ENCODE measurements around the gene LPP.

The LPP gene

DNA sequence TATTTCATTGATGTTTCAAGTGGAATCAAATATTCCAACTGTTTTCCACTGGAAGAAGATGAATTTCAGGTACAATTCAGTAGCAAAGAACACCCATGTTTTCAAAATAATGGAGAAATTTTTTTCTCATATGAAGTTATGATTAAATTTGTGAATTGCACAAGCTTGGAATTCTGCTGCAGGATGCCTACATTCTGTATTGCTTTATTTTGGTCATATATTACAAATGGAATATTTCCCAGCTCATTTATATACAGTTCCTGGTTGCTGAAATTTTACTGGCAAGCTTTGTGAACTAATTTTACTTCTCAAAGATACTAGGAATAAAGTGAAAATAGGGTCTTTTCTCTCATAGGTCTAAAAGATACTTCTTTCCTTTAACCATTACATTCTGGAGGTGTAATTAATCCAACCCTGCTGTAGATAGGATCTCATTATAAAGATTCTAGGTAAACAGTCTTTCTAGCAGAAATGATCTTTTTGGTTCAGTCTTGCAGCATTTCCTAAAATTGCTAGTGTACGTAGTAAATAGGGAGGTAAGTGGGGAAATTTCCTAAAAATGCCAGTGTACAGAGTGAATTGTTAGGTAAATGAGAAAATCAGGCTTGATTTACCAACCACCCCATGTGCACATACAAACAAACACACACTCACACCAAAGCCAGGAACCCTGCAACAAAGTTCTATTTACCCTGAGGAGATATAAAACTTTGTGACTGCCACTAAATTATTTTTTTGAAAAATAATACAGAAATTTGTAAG is 624.3 kb downstream of the LPP start:
- H3K9me3 ChIP-seq (ENCODE audit: control insufficient read depth, insufficient read depth, low read length), result no peaks in the 10 kb centered on the region
- H3K36me3 ChIP-seq (ENCODE audit: control insufficient read depth, low read length), result no peaks in the 10 kb centered on the region
- H3K27ac ChIP-seq (ENCODE audit: low read depth, low read length), result no peak overlapping the region
- H3K4me2 ChIP-seq (ENCODE audit: low read length), result no peak overlapping the region
- no peak for TF ChIP-seq CTCF (IDR thresholded peaks at IDR 0.05; ENCODE audit: low read depth, low read length, poor library complexity, severe bottlenecking)
- TF ChIP-seq EZH2phosphoT487 (IDR thresholded peaks at IDR 0.05; ENCODE audit: borderline replicate concordance, low read length), result no peak
- H3K79me2 ChIP-seq (ENCODE audit: control insufficient read depth, low read length), result no peaks in the 10 kb centered on the region
- no peak overlapping the region for H3K4me3 ChIP-seq (ENCODE audit: low read length)
- H3K9me2 ChIP-seq (replicated peaks; ENCODE audit: control insufficient read depth, low read length), result no peaks in the 10 kb centered on the region
- H3K27me3 ChIP-seq (ENCODE audit: control insufficient read depth, low read length), result no peaks in the 10 kb centered on the region
- no peaks in the 10 kb centered on the region for H4K20me1 ChIP-seq (ENCODE audit: control insufficient read depth, insufficient read depth, low read depth, low read length)
- H3F3A ChIP-seq (ENCODE audit: control insufficient read depth, insufficient read depth), result no peaks in the 10 kb centered on the region
- no peaks in the 10 kb centered on the region for H3K4me1 ChIP-seq (ENCODE audit: control insufficient read depth, low read length)

DNA sequence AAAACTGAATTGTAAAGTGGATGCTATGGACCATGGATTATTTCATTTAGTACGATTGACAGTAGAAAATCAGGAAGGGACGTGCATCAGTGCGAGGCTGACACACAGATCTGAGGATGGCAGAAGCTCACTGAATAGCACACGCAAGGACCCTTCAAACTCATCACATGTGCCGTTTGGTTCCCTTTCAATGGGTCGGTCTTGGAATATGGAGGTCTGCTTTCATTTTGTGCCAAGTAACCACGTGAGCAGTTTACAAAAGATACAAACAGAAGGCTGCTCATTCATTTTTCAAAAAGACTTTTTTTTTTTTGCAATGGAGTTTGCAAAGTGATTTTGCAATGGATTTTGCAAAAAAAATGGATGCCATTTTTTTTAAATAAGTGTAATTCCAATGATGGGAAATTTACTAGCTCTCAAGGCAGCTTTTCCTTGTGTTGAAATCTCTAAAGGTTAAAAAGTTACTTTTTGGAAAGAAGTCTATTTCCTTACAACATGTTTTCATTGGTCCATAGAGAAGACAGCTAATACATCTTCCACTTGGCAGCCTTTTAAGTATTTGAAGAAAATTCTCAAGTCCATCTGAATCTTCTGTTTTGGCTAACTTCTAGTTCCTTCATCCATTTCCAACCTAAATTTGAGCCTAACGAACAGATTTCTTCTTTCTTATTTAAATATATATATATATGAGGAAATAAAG is 625.5 kb downstream of the LPP start:
- Histone ChIP-seq H3K4me2 (ENCODE audit: low read length) (no peak overlapping the region), H3K36me3 (ENCODE audit: control insufficient read depth, low read length) (no peaks in the 10 kb centered on the region), H3K9me2 (replicated peaks; ENCODE audit: control insufficient read depth, low read length) (no peaks in the 10 kb centered on the region), H3K79me2 (ENCODE audit: control insufficient read depth, low read length) (no peaks in the 10 kb centered on the region), H3K4me1 (ENCODE audit: control insufficient read depth, low read length) (no peaks in the 10 kb centered on the region), H3K27me3 (ENCODE audit: control insufficient read depth, low read length) (no peaks in the 10 kb centered on the region), H3K27ac (ENCODE audit: low read depth, low read length) (no peak overlapping the region), H4K20me1 (ENCODE audit: control insufficient read depth, insufficient read depth, low read depth, low read length) (no peaks in the 10 kb centered on the region), H3K9me3 (ENCODE audit: control insufficient read depth, insufficient read depth, low read length) (no peaks in the 10 kb centered on the region), H3F3A (ENCODE audit: control insufficient read depth, insufficient read depth) (no peaks in the 10 kb centered on the region), H3K4me3 (ENCODE audit: low read length) (no peak overlapping the region)
- TF ChIP-seq EZH2phosphoT487 (IDR thresholded peaks at IDR 0.05; ENCODE audit: borderline replicate concordance, low read length) (no peak), CTCF (IDR thresholded peaks at IDR 0.05; ENCODE audit: low read depth, low read length, poor library complexity, severe bottlenecking) (no peak)

GRCh38 chr3:188780193-188781147 is 626.5 kb downstream of the LPP start:
- H3K27me3 ChIP-seq (ENCODE audit: control insufficient read depth, low read length), result no peaks in the 10 kb centered on the region
- H3K79me2 ChIP-seq (ENCODE audit: control insufficient read depth, low read length), result no peaks in the 10 kb centered on the region

More at GRCh38 chr3:188780193-188781147, 626.5 kb downstream of the LPP start:
- Histone ChIP-seq H3K4me1 (ENCODE audit: control insufficient read depth, low read length) (no peaks in the 10 kb centered on the region), H3K4me2 (ENCODE audit: low read length) (no peak overlapping the region), H3K36me3 (ENCODE audit: control insufficient read depth, low read length) (no peaks in the 10 kb centered on the region), H3K9me2 (replicated peaks; ENCODE audit: control insufficient read depth, low read length) (no peaks in the 10 kb centered on the region), H3F3A (ENCODE audit: control insufficient read depth, insufficient read depth) (no peaks in the 10 kb centered on the region), H4K20me1 (ENCODE audit: control insufficient read depth, insufficient read depth, low read depth, low read length) (no peaks in the 10 kb centered on the region), H3K4me3 (ENCODE audit: low read length) (no peak overlapping the region), H3K27ac (ENCODE audit: low read depth, low read length) (no peak overlapping the region), H3K9me3 (ENCODE audit: control insufficient read depth, insufficient read depth, low read length) (no peaks in the 10 kb centered on the region)
- TF ChIP-seq CTCF (IDR thresholded peaks at IDR 0.05; ENCODE audit: low read depth, low read length, poor library complexity, severe bottlenecking), result no peak
- TF ChIP-seq EZH2phosphoT487 (IDR thresholded peaks at IDR 0.05; ENCODE audit: borderline replicate concordance, low read length), result no peak
